Stimulated activated CD4-positive, alpha-beta T cell treated with anti-CD3 and anti-CD28 coated beads, TNF-alpha, amount 100 ng/mL, for 48 hours (primary cell): Measurements from ENCODE around the gene KCNQ2.
A peak's percentile ranks its signal among the peaks of the same experiment; 100 is the strongest.

Source experiments
- DNase-seq, 3 donors: peaks; one replicate each; pipeline ENCODE4 v3.0.0-alpha.2; 2020; ENCODE audit warnings: low read depth in 3 of 3

The KCNQ2 gene

DNA sequence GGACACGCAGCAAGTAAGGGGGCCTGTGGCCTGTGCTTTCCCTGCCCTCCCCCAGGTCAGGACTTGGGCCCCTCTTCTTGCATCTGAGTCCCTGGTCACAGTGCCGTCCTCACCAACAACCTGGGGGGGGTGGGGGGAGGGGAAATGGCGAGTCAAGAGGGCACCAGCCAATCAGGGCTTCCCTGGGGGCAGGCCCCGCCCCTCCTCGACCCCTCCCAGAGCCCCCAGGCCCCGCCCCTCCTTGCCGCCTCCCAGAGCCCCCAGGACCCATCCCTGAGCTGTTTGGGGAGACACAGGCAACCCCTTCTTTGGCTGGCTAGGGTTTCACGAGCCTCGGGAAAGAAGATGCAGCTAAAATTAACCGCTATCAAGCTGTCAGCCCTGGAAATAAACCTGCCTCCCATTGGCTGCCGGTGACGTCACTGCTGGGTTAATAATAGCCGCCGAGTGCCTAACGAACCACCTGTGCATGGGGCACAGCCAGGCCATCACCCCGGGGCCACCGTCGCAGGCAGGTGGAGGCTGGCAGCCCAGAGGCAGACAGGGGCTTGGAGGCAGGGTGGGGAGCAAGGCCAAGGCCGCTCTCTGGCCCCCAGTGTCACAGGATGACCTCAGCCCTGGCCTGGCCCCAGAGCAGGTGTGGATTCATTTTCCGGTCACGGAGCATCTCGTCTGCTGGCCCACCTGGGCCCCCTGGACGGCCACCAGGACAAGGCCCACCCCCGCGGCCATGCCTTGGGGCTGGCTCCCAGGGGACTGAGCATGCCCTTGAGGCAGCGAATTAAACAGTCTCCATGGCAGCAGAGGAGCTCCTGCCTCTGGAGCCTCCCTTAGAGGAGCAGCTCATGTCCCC lies 29.6 kb upstream of the KCNQ2 start:
- no peak for DNase-seq

DNA sequence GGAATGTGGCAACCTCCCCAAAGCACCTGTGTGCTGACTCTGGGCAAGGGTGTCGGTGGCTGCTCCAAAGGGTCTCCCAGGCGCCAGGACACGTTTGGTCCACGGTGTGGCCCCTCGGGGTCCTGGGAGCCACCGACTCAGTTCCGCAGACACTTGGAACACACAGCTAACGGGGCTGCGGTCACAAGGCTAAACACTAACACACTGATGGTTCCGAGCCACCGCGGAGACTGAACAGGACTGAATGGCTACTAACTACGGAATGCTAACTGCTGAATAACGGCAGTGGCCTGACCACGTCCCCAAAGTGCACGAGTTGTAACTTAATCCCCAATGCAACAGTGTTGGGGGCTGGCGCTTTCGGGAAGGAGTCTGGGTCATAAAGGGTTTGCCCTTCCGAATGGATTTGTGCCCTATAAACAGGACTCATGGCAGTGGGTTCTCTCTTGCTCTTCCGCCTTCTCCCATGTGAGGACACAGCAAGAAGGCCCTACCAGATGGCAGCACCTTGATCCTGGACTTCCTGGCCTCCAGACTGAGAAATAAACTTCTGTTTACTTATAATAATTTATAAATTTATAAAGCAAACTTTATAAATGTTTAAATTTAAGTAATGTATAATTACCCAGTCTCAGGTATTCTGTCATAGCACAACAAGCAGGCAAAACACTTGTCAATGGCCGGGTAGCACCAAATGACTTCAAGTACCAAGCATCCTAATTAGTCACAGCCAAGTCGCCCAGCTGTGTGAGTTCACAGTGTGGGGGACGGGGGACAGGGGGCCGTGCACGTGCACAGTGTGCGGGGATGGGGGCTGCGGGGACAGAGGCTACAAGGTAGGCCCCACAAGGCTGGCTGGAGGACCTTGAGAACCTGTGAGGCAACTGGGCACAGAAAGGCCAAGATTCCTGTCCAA lies 28.7 kb upstream of the KCNQ2 start:
- DNase-seq: no peak

DNA sequence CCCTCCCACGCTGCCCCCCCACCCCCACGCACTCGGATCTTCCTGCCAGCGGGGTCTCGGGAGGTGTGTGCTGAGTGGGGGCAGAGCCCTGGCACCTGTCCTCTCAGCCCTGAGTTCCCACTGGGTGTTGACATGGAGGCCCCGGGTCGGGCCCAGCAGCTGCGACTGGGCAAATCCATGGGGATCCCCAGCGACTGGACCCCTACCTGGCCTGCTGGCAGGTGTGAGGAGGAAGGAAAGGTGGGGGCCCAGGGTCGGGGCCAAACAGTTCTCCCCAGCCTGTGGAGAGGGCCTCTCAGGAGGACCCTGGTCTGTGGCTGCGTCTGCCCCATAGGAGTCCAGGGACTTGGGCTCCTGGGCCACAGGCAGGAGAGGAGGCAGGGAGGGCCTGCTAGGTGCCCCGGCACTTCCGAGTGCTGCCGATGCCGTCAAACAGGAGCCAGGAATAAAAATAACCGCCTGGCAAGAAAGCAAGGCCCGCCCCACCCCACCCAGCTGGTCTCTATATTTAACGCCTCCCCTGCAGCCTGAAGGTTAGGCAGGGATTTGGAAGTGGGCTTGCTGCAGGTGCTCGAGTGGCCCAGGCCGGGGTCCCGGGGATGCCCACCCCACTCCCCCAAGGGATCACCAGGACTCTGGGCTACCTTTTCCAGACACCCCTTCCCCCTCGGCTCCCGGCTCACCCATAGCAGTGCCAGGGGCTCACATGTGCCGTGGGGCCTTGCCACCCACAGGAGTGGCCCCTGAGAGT lies 27.9 kb upstream of the KCNQ2 start:
- no peak for DNase-seq

DNA sequence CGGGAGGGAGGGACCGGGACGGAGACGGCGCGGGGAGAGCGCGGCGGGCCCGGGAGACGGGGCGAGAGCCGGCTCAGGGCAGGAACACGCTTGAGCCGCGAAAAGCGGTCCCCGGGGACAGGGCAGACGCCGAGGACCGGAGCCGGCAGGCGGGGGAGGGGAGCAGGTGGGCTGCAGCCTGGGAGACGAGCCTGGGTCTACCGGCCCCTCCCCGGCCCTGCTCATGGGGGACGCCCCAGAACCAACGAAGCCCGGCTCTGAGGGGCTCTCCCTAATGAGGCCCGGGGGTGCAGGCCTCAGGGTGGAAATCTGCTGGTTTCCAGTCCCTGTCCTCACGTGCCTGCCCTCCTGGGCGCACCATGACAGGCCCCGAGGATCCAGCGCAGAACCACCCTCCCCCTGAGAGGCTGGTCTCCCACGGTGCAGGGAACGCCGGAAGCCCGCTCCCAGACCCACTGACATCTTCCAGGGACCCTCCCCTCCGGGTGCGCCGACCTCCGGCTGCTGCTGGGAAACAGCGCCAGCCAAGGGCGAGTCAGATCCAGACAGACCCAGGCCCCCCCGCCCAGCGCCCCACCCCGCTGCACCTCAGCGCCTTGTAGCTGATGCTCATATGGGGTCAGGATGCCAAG lies 27.0 kb upstream of the KCNQ2 start:
- DNase-seq: no peak

DNA sequence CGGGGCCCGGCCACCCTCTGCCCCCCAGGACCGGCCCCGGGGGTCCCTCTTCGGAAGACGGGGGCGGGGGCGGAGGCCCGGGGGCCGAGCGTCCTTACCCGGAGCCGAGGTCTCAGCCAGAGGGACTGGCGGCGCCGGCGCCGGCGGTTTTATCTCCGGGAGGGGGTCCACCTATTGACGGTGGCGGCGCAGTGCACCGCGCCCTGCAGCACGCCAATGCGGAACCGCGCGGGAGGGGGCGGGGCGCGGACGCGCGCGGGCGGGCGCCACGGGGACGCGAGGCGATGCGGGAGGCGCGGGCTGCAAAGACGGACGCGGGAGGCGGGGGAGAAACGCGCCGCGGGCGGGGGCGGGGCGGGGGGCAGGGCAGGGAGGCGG lies 26.5 kb upstream of the KCNQ2 start, which contains the start of gene EEF1A2:
TSS of gene EEF1A2 (minus strand) at position 124 of the 378 bp plus-strand sequence. CDS start 1,320 bp downstream, outside the sequence.
- DNase-seq: no peak

DNA sequence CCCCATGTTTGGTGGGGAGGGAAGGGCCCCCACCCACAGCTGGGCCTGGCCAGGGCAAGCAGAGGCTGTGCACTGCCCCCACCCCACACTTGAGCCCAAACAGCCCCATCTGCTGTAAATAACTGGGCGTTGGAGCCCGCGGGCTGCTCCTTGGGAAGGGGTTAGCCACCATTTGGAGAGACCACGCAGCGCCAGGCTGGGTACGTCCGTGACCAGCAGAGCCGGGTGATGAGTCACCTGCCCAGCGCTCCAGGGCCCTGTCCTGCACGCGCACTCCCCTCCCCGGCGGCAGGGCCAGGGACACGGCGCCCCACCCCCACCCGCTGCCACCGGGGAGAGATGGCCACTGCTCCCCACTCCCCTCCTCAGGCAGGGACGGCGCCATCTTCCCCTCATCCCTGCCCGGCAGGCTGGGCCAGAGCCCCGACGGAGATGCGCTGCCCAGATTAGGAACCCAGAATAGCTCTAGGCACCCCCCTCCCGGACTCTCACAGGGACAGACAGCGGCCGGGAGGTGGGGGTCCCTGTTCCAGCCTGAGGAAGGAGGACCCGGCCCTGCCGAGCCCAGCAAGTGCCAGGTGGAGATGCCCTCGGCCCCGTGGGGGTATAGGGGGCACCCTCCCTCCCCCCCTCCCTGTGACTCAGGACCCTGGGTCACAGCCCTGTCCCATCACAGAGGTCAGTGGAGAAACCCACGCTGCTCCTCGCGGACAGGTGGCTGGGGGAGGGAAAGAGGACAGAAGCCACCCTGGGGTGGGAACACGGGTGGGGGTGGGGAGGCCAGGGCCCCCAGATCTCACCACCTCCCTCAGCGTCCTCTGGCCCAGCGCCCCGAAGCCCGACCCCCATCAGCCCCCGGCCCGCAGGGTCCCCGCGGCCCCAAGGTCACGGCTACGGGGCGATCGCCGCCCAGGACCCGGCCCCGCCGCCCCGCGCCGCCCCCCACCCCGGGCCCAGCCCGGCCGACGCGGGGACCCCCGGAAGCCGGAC lies 25.8 kb upstream of the KCNQ2 start:
- DNase-seq: no peak

DNA sequence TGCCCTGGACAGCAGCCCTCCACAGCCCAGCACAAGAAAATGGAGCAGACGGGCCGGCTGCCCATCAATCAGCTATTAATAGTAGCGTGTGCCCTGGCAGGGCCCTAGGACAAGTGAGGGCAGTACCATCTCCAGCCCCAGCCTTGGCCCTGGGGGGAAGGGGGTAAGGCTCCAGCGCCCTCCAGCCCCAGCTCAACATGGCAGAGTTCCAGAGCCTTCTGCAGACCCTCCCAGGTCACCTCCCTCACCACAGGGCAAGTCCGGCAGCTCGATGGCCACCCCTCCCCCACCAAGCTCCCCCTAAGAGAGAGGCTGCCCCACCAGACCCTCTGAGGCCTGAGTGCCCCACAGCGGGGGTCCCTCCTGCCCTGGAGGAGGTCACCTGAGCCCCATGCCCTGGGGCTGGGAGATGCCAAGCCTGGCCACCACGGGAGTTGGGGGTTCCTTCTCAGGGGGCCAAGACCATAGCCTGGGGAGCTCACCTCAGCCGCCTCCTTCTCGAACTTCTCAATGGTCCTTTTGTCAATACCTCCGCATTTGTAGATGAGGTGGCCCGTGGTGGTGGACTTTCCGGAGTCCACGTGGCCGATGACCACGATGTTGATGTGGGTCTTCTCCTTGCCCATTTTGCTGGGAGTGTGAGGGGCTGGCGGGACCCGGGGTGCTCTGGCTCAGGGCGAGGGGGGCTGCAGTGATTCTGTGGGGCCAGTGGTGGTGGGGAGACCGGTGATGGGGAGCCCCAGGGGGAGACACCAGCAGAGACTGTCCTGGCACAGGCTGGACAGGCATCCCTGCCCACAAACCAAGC lies 24.9 kb upstream of the KCNQ2 start:
- DNase-seq: no peak

DNA sequence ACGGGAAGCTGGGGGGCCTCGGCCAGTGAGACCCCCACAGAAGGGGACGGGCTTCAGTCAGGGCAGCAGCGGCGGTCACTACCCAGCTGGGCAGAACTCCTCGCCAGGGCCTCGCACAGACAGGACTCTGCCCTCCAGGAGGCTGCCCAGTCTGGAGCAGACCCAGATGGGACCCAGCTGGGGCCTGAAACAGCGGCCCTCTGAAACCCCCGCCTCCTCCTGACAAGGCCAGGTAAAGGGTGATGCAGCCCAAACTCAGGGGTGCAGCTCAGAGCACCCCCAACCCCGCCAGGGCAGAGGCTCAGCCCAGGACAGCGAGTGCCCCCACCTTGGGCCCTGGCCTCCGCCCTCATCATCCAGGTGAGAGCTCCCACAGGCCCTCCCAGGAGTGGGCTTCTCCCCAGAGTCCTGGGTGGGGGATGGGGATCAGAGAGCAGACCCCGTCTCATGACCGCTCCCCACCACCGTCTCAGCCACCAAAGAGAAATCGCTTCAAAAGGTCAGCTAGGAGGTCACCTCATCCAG lies 24.2 kb upstream of the KCNQ2 start:
- no peak for DNase-seq

DNA sequence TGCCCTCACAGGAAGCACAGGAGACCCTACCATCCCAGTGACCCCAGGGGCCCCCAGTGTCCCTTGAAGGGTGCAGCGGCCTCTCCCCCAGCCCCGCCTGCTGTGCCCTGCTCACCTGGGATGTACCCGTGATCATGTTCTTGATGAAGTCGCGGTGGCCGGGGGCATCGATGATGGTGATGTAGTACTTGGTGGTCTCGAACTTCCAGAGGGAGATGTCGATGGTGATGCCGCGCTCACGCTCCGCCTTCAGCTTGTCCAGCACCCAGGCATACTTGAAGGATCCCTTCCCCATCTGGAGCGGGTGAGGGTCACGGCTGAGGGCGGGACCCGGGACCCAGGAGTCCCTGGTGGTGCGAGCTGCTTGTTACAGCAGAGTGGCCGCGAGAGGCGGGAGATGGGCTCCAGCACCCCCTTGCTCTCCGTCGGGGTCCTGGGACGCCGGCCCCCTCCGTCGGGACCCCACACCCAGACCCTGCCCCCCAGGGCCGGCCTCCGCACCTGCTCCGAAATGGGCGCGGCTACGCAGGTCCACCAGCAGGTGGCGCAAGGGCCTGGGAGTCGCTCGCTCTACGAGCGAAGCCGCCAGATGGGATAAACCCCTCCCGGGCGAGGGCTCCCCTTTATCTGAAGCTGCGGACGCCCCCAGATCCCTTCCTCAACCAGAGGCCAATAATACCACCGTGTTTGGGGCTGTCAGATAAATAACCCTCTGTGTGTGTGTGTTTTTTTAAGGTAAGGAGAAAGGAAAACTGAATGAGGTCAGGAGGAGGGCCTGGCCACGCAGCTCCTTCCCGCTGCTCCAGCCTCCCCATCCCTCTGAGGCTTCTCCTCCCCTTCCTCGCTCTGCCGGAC lies 23.5 kb upstream of the KCNQ2 start:
- peak; percentile 37 to 79 (median 66) for DNase-seq

DNA sequence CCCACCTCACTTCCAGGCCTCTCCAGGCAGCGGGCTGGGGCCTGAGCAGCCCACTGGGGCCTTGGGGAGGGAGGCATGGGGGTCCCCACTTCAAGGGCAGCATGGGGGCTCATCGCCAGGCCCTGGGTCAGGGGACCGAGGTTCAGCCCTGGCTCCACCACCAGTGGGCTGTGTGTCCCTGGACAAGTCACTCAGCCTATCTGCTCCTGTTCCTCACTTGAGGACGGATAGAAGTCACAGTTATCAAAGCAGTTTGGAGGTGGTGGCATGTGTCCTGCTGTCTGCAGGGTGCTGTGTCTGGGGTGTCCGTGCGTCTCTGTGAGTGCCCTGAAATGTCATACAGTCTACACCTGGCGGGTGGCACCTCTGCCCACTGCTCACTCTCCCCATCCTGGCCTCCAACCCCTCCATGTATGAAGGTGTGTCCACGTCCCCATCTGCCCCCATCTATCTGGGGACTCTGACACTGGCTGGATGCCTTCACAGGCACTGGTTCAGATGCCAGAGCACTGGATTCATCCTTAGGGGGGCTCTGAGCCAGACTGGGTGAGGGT lies 22.8 kb upstream of the KCNQ2 start:
- no peak for DNase-seq

DNA sequence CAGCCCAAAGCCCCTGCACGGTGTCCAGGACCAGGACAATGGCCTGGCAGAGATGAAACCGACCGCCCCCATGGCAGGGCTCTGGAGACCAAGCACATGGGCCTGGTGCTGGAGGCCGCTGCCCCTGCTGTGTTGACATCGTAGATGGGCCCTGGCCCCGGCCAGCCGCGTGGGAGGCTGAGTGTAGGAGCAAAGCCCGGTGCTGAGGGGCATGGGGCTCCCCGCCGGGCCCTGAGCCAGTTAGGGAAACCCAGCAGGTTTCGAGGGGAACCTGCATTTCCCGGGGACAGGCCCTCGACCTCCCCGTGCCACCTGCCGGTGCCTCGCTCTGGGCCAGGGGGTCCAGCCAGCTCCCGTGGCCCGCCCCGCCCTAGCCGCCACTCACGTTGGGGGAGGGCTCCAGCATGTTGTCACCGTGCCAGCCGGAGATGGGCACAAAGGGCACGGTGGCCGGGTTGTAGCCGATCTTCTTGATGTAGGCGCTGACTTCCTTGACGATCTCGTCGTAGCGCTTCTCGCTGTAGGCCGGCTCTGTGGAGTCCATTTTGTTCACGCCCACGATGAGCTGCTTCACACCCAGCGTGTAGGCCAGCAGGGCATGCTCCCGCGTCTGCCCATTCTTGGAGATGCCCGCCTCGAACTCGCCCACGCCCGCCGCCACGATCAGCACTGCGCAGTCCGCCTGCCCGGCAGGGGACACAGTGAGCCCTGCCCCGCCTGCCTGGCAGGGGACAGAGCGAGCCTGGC lies 22.1 kb upstream of the KCNQ2 start:
- no peak for DNase-seq

DNA sequence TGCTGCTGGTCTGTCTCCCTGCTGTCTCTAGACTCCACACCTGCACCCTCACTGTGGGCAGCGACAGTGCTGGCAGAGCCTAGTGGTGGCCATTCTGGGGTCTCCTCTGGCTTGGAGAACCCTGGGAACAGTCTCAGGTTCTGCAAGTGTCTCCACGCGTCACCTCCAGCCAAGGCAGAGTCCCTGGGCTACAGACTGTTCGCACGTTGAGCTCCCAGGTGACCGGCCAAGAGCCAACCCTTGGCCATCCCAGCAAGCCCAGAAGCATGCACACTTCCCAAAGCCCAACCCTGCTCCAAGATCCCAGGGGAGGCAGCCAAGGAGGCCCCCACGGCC lies 21.6 kb upstream of the KCNQ2 start:
- DNase-seq: no peak

DNA sequence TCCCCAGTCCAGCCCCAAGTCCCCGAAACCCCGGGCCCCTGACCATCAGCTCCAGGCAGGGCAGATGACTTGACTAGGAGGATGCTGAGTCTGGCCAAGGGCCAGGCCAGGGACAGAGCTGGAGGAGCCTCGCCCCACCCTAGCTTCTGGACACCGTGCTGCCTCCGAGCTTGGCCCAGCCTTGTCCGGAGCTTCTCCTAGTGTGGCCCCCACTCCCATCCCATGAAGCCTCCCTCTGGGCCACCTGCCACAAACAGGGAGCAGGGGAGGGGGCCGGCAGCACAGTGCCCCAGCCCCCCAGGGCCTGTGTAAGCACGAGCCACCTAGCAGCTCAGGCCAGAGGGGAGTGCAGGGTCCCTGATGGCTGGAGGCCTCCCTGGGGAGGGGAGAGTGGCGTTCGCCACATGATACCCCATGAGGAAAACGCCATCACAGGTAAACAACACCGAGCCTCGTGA lies 21.1 kb upstream of the KCNQ2 start:
- DNase-seq: no peak

DNA sequence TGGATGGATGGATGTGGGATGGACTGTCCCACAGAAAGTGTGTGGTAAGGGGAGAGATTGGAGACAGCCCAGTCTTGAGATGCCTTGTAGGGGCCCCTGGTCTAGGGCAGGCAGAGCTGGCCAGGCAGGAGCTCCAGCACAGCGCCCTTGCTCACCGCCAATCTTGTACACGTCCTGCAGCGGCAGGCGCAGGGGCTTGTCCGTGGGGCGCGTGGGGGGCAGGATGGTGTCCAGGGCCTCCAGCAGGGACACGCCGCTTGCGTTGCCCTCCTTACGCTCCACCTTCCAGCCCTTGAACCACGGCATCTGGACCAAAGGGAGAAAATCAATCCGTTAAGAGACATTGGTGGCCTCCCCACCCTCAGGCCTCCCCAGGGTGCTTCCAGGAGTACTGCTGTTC lies 20.5 kb upstream of the KCNQ2 start:
- DNase-seq: no peak

DNA sequence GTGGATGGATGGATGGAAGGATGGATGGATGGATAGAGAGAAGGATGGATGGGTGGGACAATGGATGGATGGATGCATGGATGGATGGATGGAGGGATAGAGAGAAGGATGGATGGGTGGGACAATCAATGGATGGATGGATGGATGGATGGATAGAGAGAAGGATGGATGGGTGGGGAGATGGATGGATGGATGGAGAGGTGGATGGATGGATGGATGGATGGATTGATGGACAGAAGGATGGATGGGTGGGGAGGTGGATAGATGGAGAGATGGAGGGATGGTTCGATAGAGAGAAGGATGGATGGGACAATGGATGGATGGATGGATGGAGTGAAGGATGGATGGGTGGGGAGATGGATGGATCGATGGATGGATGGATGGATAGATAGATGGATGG lies 20.1 kb upstream of the KCNQ2 start:
- no peak for DNase-seq

DNA sequence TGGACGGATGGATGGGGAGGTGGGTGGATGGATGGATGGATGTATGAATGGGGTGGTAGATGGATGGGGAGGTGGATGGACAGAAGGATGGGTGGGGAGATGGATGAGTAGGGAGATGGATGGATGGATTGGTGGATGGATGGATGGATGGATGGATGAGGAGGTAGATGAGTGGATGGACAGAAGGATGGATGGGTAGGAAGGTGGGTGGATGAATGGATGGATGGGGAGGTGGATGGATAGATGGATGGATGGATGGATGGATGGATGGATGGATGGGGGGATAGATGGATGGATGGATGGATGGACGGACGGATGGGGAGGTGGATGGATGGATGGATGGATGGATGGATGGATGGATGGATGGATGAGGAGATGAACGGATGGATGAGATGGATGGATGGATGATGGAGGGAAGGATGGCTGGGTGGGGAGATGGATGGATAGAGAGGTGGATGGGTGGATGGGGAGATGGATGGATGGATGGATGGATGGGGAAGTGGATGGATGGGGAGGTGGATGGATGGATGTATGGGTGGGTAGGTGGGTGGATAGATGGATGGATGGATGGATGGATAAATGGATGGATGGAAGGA lies 19.3 kb upstream of the KCNQ2 start:
- no peak for DNase-seq

DNA sequence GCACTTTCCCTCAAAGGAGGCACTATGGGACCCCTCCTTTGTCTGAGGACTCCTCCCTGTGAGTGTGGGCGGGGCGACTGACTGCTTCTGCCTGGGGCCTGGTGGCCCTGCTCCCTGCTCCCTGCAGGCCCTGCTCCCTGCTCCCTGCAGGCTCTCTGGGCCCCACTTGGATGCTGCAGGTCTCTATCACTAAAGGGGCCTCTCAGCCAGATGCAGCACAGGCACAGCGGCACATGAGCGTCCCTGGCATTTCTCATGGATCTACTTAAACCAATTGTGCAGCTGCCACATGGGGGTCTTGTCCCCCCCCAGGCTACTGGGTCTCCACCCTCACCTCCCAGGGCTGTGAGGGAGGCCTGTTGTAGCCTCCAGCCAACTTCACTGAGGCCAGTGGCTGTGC lies 18.6 kb upstream of the KCNQ2 start:
- no peak for DNase-seq
